ENCODE data around the gene OSR1.

- TF ChIP-seq CTCF (tag by site-specific recombination; IDR thresholded peaks at IDR 0.05): no peak
- TF ChIP-seq ZBTB11 (tag by site-specific recombination; conservative IDR thresholded peaks at IDR 0.05; ENCODE audit: low read depth): no peak
- TF ChIP-seq ZNF280D (tag by site-specific recombination; IDR thresholded peaks at IDR 0.05): no peak
- no peak for TF ChIP-seq YY1 (tag by site-specific recombination; IDR thresholded peaks at IDR 0.05)
- TF ChIP-seq BCL11B (tag by site-specific recombination; IDR thresholded peaks at IDR 0.05; ENCODE audit: low read depth): no peak
- no peak for TF ChIP-seq ZNF830 (tag by site-specific recombination; IDR thresholded peaks at IDR 0.05; ENCODE audit: low read depth)
- no peak for TF ChIP-seq ZBTB49 (tag by site-specific recombination; IDR thresholded peaks at IDR 0.05; ENCODE audit: low read depth)
- TF ChIP-seq ZNF645 (tag by site-specific recombination; IDR thresholded peaks at IDR 0.05): no peak
- no peak for TF ChIP-seq ZNF658 (tag by site-specific recombination; IDR thresholded peaks at IDR 0.05)
- no peak for TF ChIP-seq FEZF1 (tag by site-specific recombination; IDR thresholded peaks at IDR 0.05)
- TF ChIP-seq ZNF311 (tag by site-specific recombination; IDR thresholded peaks at IDR 0.05; ENCODE audit: borderline replicate concordance): no peak
- no peak for TF ChIP-seq ZSCAN23 (tag by site-specific recombination; IDR thresholded peaks at IDR 0.05)
- no peak for TF ChIP-seq TCF7L2 (IDR thresholded peaks at IDR 0.05; ENCODE audit: borderline replicate concordance, low read depth, low read length)
Measured at GRCh38 chr2:19378939-19379338, 20.5 kb upstream of the OSR1 start.
